Hypothalamus (tissue), 51 donors: Measurements from ENCODE around the gene CNNM2.
"Not testable (repeated sequence)": the region's sequence is repeated elsewhere in the genome, so short reads cannot be mapped to it uniquely, and the experiment has no call there.

Source experiments
- DNase-seq, 51 donors: peaks; one replicate each; lab custom pipeline; 2025; lab: John Stamatoyannopoulos, UW

The CNNM2 gene

GRCh38 chr10:102919992-102920739, 2.1 kb downstream of the CNNM2 start:
- DNase-seq: peak in 1 of 51 donors; percentile 1

- DNase-seq: no peak
These were observed 5.5 kb downstream of the CNNM2 start for GRCh38 chr10:102923601-102924000.

- DNase-seq: no peak
These were observed 8.7 kb downstream of the CNNM2 start for GRCh38 chr10:102926842-102927241.

- DNase-seq: no peak
These were observed 9.4 kb downstream of the CNNM2 start for GRCh38 chr10:102927311-102928010.

GRCh38 chr10:102928442-102928841, 10.3 kb downstream of the CNNM2 start:
- not testable (repeated sequence) for DNase-seq

GRCh38 chr10:102930720-102931119, 12.6 kb downstream of the CNNM2 start:
- no peak for DNase-seq

GRCh38 chr10:102931643-102932042, 13.5 kb downstream of the CNNM2 start:
- no peak for DNase-seq

GRCh38 chr10:102935505-102935904, 17.4 kb downstream of the CNNM2 start:
- DNase-seq: no peak

GRCh38 chr10:102935939-102936605, 18.0 kb downstream of the CNNM2 start:
- no peak for DNase-seq

- DNase-seq: no peak
These were observed 23.3 kb downstream of the CNNM2 start for GRCh38 chr10:102941401-102941800.

GRCh38 chr10:102945449-102945848, 27.4 kb downstream of the CNNM2 start:
- no peak for DNase-seq

GRCh38 chr10:102945962-102946361, 27.9 kb downstream of the CNNM2 start:
- DNase-seq: no peak

GRCh38 chr10:102946992-102947391, 28.9 kb downstream of the CNNM2 start:
- DNase-seq: no peak

- peak in 1 of 51 donors; percentile 37 for DNase-seq
These were observed 30.1 kb downstream of the CNNM2 start for GRCh38 chr10:102948176-102948575.

GRCh38 chr10:102948786-102949185, 30.7 kb downstream of the CNNM2 start:
- no peak for DNase-seq

- no peak for DNase-seq
These were observed 31.8 kb downstream of the CNNM2 start for GRCh38 chr10:102949916-102950315.

- DNase-seq: no peak
These were observed 33.2 kb downstream of the CNNM2 start for GRCh38 chr10:102951316-102951715.

- no peak for DNase-seq
These were observed 41.3 kb downstream of the CNNM2 start for GRCh38 chr10:102959360-102959759.

GRCh38 chr10:102960157-102960556, 42.1 kb downstream of the CNNM2 start:
- no peak for DNase-seq

- DNase-seq: no peak
These were observed 44.2 kb downstream of the CNNM2 start for GRCh38 chr10:102962267-102962666.

GRCh38 chr10:102962951-102963755, 45.1 kb downstream of the CNNM2 start:
- DNase-seq: no peak
